Mucosa of rectum (tissue), 2 donors: ENCODE measurements around the gene SLC37A4.
"Not testable (repeated sequence)": the region's sequence is repeated elsewhere in the genome, so short reads cannot be mapped to it uniquely, and the experiment has no call there.

Experiments
- H3K27ac ChIP-seq, 2 donors: one replicate each; pipeline ENCODE4 v1.7.0; 2013; ENCODE audit warnings: inconsistent platforms in 2 of 2, low read depth in 2 of 2, low read length in 2 of 2
- H3K27me3 ChIP-seq, 2 donors: one replicate each; pipeline ENCODE4 v1.7.0; 2013; ENCODE audit warnings: low read length in 2 of 2; ENCODE audit not compliant: control insufficient read depth in 2 of 2, insufficient read depth in 2 of 2
- H3K36me3 ChIP-seq, 2 donors: one replicate each; pipeline ENCODE4 v1.7.0; 2013; ENCODE audit warnings: low read length in 2 of 2; ENCODE audit not compliant: control insufficient read depth in 2 of 2, insufficient read depth in 2 of 2
- H3K4me1 ChIP-seq, 2 donors: one replicate each; pipeline ENCODE4 v1.7.0; 2013; ENCODE audit warnings: low read length in 2 of 2, mild to moderate bottlenecking in 1 of 2; ENCODE audit not compliant: control insufficient read depth in 2 of 2, insufficient read depth in 2 of 2
- H3K4me3 ChIP-seq, 2 donors: one replicate each; pipeline ENCODE4 v1.7.0; 2013; ENCODE audit warnings: low read length in 2 of 2
- H3K9ac ChIP-seq, 2 donors: one replicate each; pipeline ENCODE4 v1.7.0; 2013; ENCODE audit warnings: low read length in 2 of 2, low read depth in 1 of 2, mild to moderate bottlenecking in 1 of 2
- H3K9me3 ChIP-seq, 2 donors: one replicate each; pipeline ENCODE4 v1.7.0; 2013; ENCODE audit warnings: low read length in 2 of 2; ENCODE audit not compliant: control insufficient read depth in 2 of 2
- donor health status: healthy.
- donor health status: Normal muscosa, but diverticular disease.

SLC37A4 gene

DNA sequence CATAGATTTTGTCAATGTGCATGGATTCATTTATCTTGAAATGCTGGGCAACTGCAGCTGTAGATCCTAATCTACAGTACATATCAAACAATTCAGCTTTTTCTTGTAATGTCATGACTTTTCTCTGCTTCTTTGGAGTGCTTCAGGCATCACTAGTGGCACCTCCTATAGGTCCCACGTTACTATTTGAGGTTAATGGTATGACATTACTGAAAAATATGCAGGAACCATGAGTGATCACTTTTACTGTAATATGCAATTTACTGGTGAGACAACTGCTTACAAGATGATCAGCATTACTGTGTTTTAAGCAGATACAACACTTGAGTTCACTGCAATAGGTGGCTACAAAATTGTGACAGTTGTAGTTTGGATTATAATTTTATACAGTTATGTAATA lies 29.8 kb downstream of the SLC37A4 start:
- Histone ChIP-seq H3K9me3 (no peaks in the 10 kb centered on the region), H3K27me3 (no peaks in the 10 kb centered on the region), H3K4me1 (peaks cover 17 to 18% of the 10 kb centered on the region in 2 donors), H3K36me3 (peaks cover 0 to 22% of the 10 kb centered on the region in 2 donors), H3K4me3 (no peak overlapping the region), H3K27ac (no peak overlapping the region), H3K9ac (no peak overlapping the region)

DNA sequence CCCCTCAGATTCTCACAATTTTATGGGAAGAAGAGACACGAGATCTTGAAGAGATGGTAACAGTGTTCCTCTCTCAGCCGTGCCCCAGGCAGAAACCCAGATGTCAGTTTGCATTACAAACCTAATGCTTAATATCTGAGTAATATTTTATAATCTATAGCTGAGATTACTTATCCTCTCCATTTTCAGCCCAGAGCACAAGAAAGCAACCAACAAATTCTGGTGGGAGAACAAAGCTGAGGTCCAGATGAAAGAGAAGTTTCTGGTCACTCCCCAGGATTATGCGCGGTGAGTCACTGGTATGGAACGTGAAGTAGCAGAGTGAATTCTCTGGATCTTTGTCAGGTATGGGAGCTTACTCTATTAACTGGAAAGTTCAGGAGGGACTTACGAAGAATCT lies 31.9 kb downstream of the SLC37A4 start:
- H3K36me3 ChIP-seq: peaks cover 0 to 14% of the 10 kb centered on the region in 2 donors
- peak overlapping the region; percentile 68 to 100 for H3K4me3 ChIP-seq
- no peaks in the 10 kb centered on the region for H3K9me3 ChIP-seq
- peak overlapping the region; percentile 74 to 89 for H3K9ac ChIP-seq
- peak overlapping the region in 1 of 2 donors; percentile 69 for H3K27ac ChIP-seq
- H3K4me1 ChIP-seq: peaks cover 17 to 18% of the 10 kb centered on the region in 2 donors
- no peaks in the 10 kb centered on the region for H3K27me3 ChIP-seq

DNA sequence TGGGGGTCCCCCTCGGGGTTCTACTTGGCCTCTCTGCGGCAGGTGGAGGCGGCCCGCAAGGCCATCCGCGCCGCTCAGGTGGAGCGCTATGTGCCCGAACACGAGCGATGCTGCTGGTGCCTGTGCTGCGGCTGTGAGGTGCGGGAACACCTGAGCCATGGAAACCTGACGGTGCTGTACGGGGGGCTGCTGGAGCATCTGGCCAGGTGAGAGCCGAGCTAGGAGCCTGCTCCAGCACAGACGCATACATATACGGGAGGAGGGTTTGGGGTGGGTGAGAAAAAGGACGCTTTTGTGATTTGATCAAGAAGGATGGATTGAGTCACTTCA lies 32.3 kb downstream of the SLC37A4 start:
- no peaks in the 10 kb centered on the region for H3K27me3 ChIP-seq
- no peaks in the 10 kb centered on the region for H3K9me3 ChIP-seq
- peaks cover 17 to 18% of the 10 kb centered on the region in 2 donors for H3K4me1 ChIP-seq
- H3K9ac ChIP-seq: peak overlapping the region; percentile 74 to 89
- peak overlapping the region; percentile 35 to 69 for H3K27ac ChIP-seq
- peaks cover 0 to 14% of the 10 kb centered on the region in 2 donors for H3K36me3 ChIP-seq
- peak overlapping the region; percentile 68 to 100 for H3K4me3 ChIP-seq

DNA sequence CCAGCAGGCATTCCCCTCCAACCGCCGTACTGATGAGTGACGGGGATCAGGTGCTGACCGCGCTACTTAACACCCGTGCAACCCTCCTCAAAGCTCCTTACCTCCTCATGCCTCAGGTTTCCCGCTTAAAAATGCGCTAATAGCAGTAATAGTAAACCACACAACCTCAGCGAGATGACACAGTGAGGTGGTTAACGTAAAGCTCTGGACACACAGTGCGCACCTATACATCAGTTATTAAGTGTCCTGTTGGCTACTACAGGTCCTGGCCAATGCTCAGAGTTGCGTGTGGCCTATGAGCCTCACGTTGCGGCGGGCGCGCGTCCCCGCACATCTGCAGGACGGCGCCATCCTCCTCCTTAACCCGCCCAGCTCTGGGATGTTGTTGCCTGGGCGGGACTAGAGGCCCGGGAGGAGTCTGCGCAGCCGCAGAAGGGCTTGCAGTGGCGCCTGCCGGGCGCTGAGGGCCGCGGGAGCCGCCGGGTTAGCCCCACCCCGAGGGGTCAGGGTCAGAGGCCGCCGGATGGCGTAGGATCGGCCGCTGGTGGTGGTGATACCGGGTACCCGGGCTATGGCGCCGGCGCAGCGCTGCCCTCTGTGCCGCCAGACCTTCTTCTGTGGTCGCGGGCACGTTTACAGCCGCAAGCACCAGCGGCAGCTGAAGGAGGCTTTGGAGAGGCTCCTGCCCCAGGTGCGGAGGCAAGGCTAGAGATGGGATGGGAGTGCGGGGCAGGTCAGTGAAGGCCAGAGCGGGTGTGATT lies 32.9 kb downstream of the SLC37A4 start, which contains the start of gene CENATAC:
Gene CENATAC, plus strand, starts transcription at position 512 of the 761 bp plus-strand sequence. Its CDS starts 60 bp downstream, at position 572.
- Histone ChIP-seq H3K9me3 (no peaks in the 10 kb centered on the region), H3K27ac (peak within 1 kb of the TSS; percentile 35 to 69), H3K27me3 (no peaks in the 10 kb centered on the region), H3K4me3 (peak within 1 kb of the TSS; percentile 68 to 100), H3K36me3 (peaks cover 0 to 10% of the 10 kb centered on the region in 2 donors), H3K9ac (peak within 1 kb of the TSS; percentile 74 to 89), H3K4me1 (peaks cover 17 to 18% of the 10 kb centered on the region in 2 donors)

DNA sequence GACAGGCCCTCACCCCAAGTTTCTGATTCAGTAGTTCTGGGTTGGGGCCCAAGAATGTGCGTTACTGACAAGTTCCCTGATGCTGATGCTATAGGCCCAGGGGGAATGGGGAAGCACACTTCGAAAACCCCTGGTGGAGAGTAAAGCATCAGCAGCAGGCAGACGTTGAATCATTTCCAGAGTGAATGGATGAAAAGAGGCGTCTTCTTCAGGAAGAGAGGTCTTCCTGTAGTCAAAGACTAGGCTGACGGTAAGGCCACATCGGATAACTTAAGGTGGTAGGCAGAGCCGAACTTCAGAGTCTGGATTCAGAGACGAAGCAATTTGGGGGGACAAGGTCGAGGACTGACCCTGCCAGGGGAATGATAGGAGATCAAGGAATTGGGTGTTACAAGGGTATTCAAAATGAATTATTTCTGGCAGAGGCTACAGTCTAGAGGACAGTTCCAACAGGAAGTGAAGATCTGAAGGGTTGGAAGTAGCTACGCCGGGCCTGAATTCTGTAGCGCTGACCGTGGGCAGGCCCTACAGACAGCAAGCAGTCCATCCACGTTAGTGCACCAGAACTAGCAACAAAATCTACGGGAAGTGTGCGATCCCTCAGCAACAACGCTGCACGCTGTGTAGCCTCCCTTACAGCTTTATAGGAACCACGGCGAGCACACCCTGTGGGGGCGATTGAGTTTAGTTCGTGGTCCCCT lies 33.6 kb downstream of the SLC37A4 start:
- Histone ChIP-seq H3K9me3 (no peaks in the 10 kb centered on the region), H3K27me3 (no peaks in the 10 kb centered on the region), H3K27ac (peak overlapping the region in 1 of 2 donors; percentile 69), H3K9ac (peak overlapping the region; percentile 72 to 89), H3K4me1 (peaks cover 17 to 18% of the 10 kb centered on the region in 2 donors), H3K36me3 (peaks cover 0 to 7% of the 10 kb centered on the region in 2 donors), H3K4me3 (peak overlapping the region; percentile 68 to 100)

DNA sequence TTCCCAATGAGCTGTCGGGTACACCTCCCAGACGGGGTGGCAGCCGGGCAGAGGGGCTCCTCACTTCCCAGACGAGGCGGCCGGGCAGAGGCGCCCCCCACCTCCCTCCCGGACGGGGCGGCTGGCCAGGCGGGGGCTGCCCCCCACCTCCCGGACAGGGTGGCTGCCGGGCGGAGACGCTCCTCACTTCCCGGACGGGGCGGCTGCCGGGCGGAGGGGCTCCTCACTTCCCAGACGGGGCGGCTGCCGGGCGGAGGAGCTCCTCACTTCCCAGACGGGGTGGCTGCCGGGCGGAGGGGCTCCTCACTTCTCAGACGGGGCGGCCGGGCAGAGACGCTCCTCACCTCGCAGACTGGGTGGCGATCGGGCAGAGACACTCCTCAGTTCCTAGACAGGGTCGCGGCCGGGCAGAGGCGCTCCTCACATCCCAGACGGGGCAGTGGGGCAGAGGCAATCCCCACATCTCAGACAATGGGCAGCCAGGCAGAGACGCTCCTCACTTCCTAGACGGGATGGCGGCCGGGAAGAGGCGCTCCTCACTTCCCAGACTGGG lies 39.1 kb downstream of the SLC37A4 start:
- not testable (repeated sequence) for H3K27ac ChIP-seq, H3K4me3 ChIP-seq, H3K27me3 ChIP-seq, H3K4me1 ChIP-seq, H3K9me3 ChIP-seq, H3K9ac ChIP-seq, H3K36me3 ChIP-seq

DNA sequence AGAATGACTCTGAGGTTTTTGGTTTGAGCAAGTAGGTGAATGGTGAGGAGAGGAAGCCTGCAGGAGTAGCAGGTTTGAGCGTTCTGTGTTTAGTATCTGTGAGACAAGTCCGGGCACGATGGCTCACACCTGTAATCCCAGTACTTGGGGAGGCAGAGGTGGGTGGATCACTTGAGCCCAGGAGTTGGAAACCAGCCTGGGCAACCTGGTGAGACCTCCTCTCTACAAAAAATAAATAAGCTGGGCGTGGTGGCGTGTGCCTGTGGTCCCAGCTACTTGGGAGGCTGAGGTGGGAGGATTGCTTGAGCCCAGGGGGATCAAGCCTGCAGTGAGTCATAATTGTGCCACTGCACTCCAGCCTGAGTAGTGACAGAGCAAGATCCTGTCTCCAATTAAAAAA lies 42.4 kb downstream of the SLC37A4 start:
- no peaks in the 10 kb centered on the region for H3K27me3 ChIP-seq
- H3K36me3 ChIP-seq: no peaks in the 10 kb centered on the region
- H3K9ac ChIP-seq: no peak overlapping the region
- H3K4me3 ChIP-seq: no peak overlapping the region
- no peak overlapping the region for H3K27ac ChIP-seq
- no peaks in the 10 kb centered on the region for H3K4me1 ChIP-seq
- no peaks in the 10 kb centered on the region for H3K9me3 ChIP-seq

DNA sequence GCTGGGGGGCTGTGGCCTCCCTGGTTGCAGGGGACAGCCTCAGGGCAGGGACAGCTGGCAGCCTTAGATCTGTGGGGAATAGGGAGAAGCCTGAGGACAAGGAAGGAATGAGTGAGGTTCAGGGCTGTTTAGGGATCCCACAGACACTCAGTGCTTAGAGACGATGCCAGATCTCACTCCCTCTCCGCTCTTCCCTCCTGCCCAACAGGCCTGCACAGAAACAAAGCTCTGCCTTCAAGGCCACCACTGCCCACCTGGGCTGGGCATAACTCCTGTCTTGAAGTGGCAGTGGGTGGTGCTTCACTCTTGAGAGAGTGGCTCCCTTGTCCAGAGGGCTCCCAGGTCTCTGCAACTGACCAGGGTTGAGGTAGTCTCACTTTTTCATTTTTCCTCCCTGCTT lies 45.9 kb downstream of the SLC37A4 start:
- no peak overlapping the region for H3K9ac ChIP-seq
- no peaks in the 10 kb centered on the region for H3K36me3 ChIP-seq
- no peaks in the 10 kb centered on the region for H3K27me3 ChIP-seq
- H3K9me3 ChIP-seq: no peaks in the 10 kb centered on the region
- H3K27ac ChIP-seq: no peak overlapping the region
- H3K4me3 ChIP-seq: no peak overlapping the region
- no peaks in the 10 kb centered on the region for H3K4me1 ChIP-seq

DNA sequence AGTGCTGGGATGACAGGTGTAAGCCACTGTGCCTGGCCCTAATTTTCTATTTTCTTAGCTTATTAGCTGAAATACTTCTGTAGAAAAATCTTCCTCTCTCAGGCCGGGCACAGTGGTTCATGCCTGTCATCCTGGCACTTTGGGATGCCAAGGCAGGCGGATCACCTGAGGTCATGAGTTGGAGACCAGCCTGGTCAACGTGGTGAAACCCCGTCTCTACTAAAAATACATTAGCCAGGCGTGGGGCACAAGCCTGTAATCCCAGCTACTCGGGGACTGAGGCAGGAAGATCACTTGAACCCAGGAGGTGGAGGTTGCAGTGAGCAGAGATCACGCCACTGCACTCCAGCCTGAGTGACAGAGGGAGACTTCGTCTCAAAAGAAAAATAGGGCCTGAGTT lies 46.3 kb downstream of the SLC37A4 start:
- H3K4me1 ChIP-seq, H3K27ac ChIP-seq: not testable (repeated sequence)

More for the DNA sequence above, 46.3 kb downstream of the SLC37A4 start:
- not testable (repeated sequence) for H3K9ac ChIP-seq, H3K4me3 ChIP-seq, H3K36me3 ChIP-seq, H3K27me3 ChIP-seq, H3K9me3 ChIP-seq
